GM19467 (cell line): ENCODE measurements around the gene F9.
"Not testable (repeated sequence)": the region's sequence is repeated elsewhere in the genome, so short reads cannot be mapped to it uniquely, and the experiment has no call there.

Experiments
- ATAC-seq: cut with Tn5 transposase; IDR thresholded peaks from one replicate; pipeline ENCODE4 v1.9.1; 2021; ENCODE audit warnings: mild to moderate bottlenecking, moderate library complexity; ENCODE audit not compliant: unreplicated experiment

Gene F9

GRCh38 chrX:139530550-139530949 is at the start of gene F9:
TSS of gene F9 (plus strand) at chrX:139530739. CDS start at chrX:139530765, 26 bp downstream.
- no peak for ATAC-seq

- no peak for ATAC-seq
Observed at GRCh38 chrX:139483699-139484098, 46.8 kb upstream of the F9 start.

GRCh38 chrX:139484591-139484990 is 45.9 kb upstream of the F9 start:
- ATAC-seq, result no peak

GRCh38 chrX:139495324-139495723 is 35.2 kb upstream of the F9 start:
- no peak for ATAC-seq

GRCh38 chrX:139506333-139506732 is 24.2 kb upstream of the F9 start:
- ATAC-seq, result no peak

GRCh38 chrX:139508099-139508498 is 22.4 kb upstream of the F9 start:
- no peak for ATAC-seq

GRCh38 chrX:139518475-139518874 is 12.1 kb upstream of the F9 start:
- ATAC-seq, result no peak

- ATAC-seq, result not testable (repeated sequence)
Observed at GRCh38 chrX:139528829-139529228, 1.7 kb upstream of the F9 start.

- ATAC-seq, result no peak
Observed at GRCh38 chrX:139532834-139533233, 2.3 kb downstream of the F9 start.

- ATAC-seq, result no peak
Observed at GRCh38 chrX:139533444-139533843, 2.9 kb downstream of the F9 start.

- ATAC-seq, result peak; percentile 84
Observed at GRCh38 chrX:139538907-139539790, 8.6 kb downstream of the F9 start.

- no peak for ATAC-seq
Observed at GRCh38 chrX:139542652-139543051, 12.1 kb downstream of the F9 start.

- no peak for ATAC-seq
Observed at GRCh38 chrX:139543920-139544319, 13.4 kb downstream of the F9 start.

- ATAC-seq, result no peak
Observed at GRCh38 chrX:139544591-139544990, 14.1 kb downstream of the F9 start.

- ATAC-seq, result peak; percentile 28
Observed at GRCh38 chrX:139554376-139554775, 23.8 kb downstream of the F9 start.

GRCh38 chrX:139554991-139555675 is 24.6 kb downstream of the F9 start:
- ATAC-seq, result no peak

GRCh38 chrX:139559383-139560042 is 29.0 kb downstream of the F9 start:
- peak; percentile 68 for ATAC-seq

GRCh38 chrX:139560221-139560620 is 29.7 kb downstream of the F9 start:
- ATAC-seq, result no peak

GRCh38 chrX:139563251-139563650 is 32.7 kb downstream of the F9 start:
- ATAC-seq, result no peak

GRCh38 chrX:139566981-139567380 is 36.4 kb downstream of the F9 start:
- ATAC-seq, result no peak

- ATAC-seq, result no peak
Observed at GRCh38 chrX:139581068-139581467, 50.5 kb downstream of the F9 start.

- no peak for ATAC-seq
Observed at GRCh38 chrX:139585613-139586012, 55.1 kb downstream of the F9 start.
